Osteoblast (primary cell): ENCODE data around the gene CCDC116. TPM values are rescaled to one million over a fixed set of nuclear protein-coding genes. Genes with fewer than 3 reads are reported as not detected.

Experiments used
- DNase-seq: peaks from one replicate; pipeline ENCODE4 v3.0.0; 2011; ENCODE audit warnings: low spot score, mixed read lengths; ENCODE audit not compliant: insufficient read length; ENCODE audit errors: missing footprints
- H2AFZ ChIP-seq: 2 replicates; pipeline ENCODE4 v1.6.0; 2011; ENCODE audit warnings: mild to moderate bottlenecking, low read length
- H3K27ac ChIP-seq: 2 replicates; pipeline ENCODE4 v1.5.1; 2011; ENCODE audit warnings: mild to moderate bottlenecking, low read depth, low read length, moderate library complexity
- H3K27me3 ChIP-seq: 2 replicates; pipeline ENCODE4 v1.6.0; 2012; ENCODE audit warnings: mild to moderate bottlenecking, control low read depth, inconsistent platforms, low read length, moderate library complexity; ENCODE audit not compliant: insufficient read depth
- H3K36me3 ChIP-seq: 2 replicates; pipeline ENCODE4 v1.5.1; 2011; ENCODE audit warnings: mild to moderate bottlenecking, low read length, control low read depth, moderate library complexity; ENCODE audit not compliant: insufficient read depth
- H3K4me1 ChIP-seq: 2 replicates; pipeline ENCODE4 v1.5.1; 2011; ENCODE audit warnings: mild to moderate bottlenecking, low read length, control low read depth, moderate library complexity; ENCODE audit not compliant: insufficient read depth
- H3K4me2 ChIP-seq: 2 replicates; pipeline ENCODE4 v1.6.0; 2011; ENCODE audit warnings: mild to moderate bottlenecking, low read length; ENCODE audit not compliant: insufficient read depth
- H3K4me3 ChIP-seq: fragments of 200-600 bp; sonication (generic); 3 replicates; pipeline ENCODE4 v1.5.1; 2012; ENCODE audit warnings: mild to moderate bottlenecking, low read length, inconsistent platforms; ENCODE audit not compliant: insufficient read depth
- H3K79me2 ChIP-seq: 2 replicates; pipeline ENCODE4 v1.6.0; 2012; ENCODE audit warnings: mild to moderate bottlenecking, low read length, control low read depth, inconsistent platforms; ENCODE audit not compliant: insufficient read depth
- H3K9me3 ChIP-seq: 2 replicates; pipeline ENCODE4 v1.5.1; 2011; ENCODE audit warnings: low read depth, low read length, control low read depth
- H4K20me1 ChIP-seq: 2 replicates; pipeline ENCODE4 v1.6.0; 2012; ENCODE audit warnings: mild to moderate bottlenecking, low read length, control low read depth; ENCODE audit not compliant: insufficient read depth
- total RNA-seq: library from RNA; depleted of rRNA; stranded (reverse); fragments of >200 nt; gene quantifications from 2 replicates; pipeline ENCODE4 v1.2.3, GENCODE V29; 2012
- TF ChIP-seq, protein P1 (sequence below): IDR thresholded peaks from 2 replicates; pipeline ENCODE4 v1.5.1; 2011; ENCODE audit warnings: mild to moderate bottlenecking, low read depth, low read length, moderate library complexity; ENCODE audit errors: extremely low read depth

CCDC116 gene
- total RNA-seq, 1 donor = 0.36 TPM

DNA sequence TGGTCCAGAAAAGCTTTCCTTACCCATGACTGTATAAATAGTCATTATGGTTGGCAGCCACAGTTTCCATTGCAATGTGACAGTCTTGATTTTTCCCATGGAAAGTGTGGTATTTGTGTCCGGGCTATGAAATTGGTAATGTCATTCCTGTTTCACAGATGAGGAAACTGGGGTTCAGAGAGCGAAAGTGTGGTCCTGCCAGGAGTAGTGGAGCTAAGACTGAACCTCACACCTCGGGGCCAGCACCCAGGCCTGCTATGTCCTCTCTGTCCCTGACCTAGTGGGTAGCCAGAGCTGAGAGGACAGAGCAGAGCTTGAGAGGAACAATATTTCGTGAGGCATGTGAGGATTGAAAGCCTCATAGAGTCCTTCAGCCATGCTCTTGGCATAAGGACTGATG lies 1.5 kb upstream of the CCDC116 start:
- H3K4me2 ChIP-seq = no peak overlapping the region
- H3K27ac ChIP-seq = no peak overlapping the region
- no peak overlapping the region for H2AFZ ChIP-seq
- peaks cover 3% of the 10 kb centered on the region for H3K36me3 ChIP-seq
- peaks cover 4% of the 10 kb centered on the region for H3K4me1 ChIP-seq
- peaks cover 19% of the 10 kb centered on the region for H4K20me1 ChIP-seq
- H3K4me3 ChIP-seq = no peak overlapping the region
- peaks cover 28% of the 10 kb centered on the region for H3K79me2 ChIP-seq
- H3K9me3 ChIP-seq = no peaks in the 10 kb centered on the region
- TF ChIP-seq, protein P1, sequence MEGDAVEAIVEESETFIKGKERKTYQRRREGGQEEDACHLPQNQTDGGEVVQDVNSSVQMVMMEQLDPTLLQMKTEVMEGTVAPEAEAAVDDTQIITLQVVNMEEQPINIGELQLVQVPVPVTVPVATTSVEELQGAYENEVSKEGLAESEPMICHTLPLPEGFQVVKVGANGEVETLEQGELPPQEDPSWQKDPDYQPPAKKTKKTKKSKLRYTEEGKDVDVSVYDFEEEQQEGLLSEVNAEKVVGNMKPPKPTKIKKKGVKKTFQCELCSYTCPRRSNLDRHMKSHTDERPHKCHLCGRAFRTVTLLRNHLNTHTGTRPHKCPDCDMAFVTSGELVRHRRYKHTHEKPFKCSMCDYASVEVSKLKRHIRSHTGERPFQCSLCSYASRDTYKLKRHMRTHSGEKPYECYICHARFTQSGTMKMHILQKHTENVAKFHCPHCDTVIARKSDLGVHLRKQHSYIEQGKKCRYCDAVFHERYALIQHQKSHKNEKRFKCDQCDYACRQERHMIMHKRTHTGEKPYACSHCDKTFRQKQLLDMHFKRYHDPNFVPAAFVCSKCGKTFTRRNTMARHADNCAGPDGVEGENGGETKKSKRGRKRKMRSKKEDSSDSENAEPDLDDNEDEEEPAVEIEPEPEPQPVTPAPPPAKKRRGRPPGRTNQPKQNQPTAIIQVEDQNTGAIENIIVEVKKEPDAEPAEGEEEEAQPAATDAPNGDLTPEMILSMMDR = no peak
- peak; percentile 46 for DNase-seq
- no peaks in the 10 kb centered on the region for H3K27me3 ChIP-seq

DNA sequence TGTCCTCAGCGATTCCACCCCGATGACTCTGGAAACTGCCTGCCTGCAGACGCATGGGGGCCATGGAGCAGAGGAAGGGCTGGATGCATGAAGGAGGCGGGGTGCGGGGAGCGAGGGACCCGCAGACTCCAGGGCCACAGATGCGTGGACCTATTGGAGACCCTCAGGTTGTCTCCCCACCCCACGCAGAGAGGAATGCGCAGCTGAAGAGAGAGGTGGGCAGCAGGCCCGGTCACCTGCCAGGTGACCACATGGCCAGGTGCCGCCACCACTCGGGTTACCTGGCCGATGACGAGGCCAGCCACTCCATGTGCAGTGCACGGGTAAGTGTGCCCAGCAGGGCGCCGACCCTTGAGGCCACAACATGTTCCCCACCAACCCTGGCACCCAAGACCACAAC lies 371 bp downstream of the CCDC116 start:
- DNase-seq = peak; percentile 54
- H3K9me3 ChIP-seq = no peaks in the 10 kb centered on the region
- peaks cover 18% of the 10 kb centered on the region for H3K79me2 ChIP-seq
- H3K36me3 ChIP-seq = no peaks in the 10 kb centered on the region
- H3K27ac ChIP-seq = no peak overlapping the region
- peaks cover 6% of the 10 kb centered on the region for H4K20me1 ChIP-seq
- H3K27me3 ChIP-seq = no peaks in the 10 kb centered on the region
- no peak overlapping the region for H2AFZ ChIP-seq
- no peak overlapping the region for H3K4me3 ChIP-seq
- peaks cover 4% of the 10 kb centered on the region for H3K4me1 ChIP-seq
- H3K4me2 ChIP-seq = no peak overlapping the region
- TF ChIP-seq, protein P1 = no peak

DNA sequence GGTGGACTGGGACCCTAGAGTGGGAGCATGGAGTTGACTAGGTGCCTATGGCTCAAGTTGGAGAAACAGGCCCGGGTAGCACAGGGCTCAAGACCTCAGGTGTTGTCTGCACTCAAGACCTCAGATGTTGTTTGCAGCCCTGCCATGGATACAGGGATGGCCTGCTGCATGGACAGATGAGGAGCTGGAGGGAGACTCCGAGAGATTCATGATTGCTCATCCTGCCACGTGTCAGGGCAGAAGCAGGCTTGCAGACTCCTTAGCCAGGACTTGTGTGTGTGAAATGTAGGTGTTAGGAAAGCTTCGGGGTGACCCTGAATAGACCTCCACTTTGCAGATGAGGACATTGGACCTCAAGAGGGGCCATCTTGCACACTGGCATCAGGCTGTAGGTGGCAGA lies 921 bp downstream of the CCDC116 start:
- Histone ChIP-seq H3K9me3 (no peaks in the 10 kb centered on the region), H4K20me1 (peaks cover 3% of the 10 kb centered on the region), H3K4me2 (no peak overlapping the region), H3K27me3 (no peaks in the 10 kb centered on the region), H3K27ac (no peak overlapping the region), H2AFZ (no peak overlapping the region), H3K4me1 (peaks cover 4% of the 10 kb centered on the region), H3K79me2 (peaks cover 13% of the 10 kb centered on the region), H3K36me3 (no peaks in the 10 kb centered on the region), H3K4me3 (no peak overlapping the region)
- DNase-seq = peak; percentile 76
- TF ChIP-seq, protein P1 = no peak

DNA sequence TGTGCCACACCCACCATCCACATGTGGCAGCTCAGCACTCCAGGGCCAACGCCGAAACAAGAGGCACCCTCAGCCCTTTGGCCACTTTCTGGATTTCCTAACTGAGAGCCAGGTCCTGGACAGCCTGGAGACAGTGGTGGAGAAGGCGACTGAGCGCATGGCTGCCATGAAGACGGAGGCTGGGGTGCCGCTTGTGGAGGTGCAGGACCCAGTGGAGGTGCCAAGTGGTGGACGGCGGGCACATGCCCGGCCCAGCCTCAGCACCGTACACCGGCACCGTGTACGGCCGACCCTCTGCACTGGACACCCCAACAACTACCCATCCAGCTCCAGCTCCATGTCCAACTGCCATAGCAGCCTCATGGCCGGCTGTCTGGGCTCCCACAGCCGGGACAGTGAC lies 1.5 kb downstream of the CCDC116 start:
- H3K79me2 ChIP-seq = peaks cover 7% of the 10 kb centered on the region
- peak; percentile 46 for DNase-seq
- H3K27me3 ChIP-seq = no peaks in the 10 kb centered on the region
- H3K4me1 ChIP-seq = peaks cover 2% of the 10 kb centered on the region
- no peak overlapping the region for H3K4me3 ChIP-seq
- no peak overlapping the region for H2AFZ ChIP-seq
- no peak overlapping the region for H3K27ac ChIP-seq
- TF ChIP-seq, protein P1 = no peak
- no peaks in the 10 kb centered on the region for H3K36me3 ChIP-seq
- peaks cover 2% of the 10 kb centered on the region for H4K20me1 ChIP-seq
- H3K4me2 ChIP-seq = no peak overlapping the region
- no peaks in the 10 kb centered on the region for H3K9me3 ChIP-seq
